ENCODE measurements around the gene DNAH9.

Gene DNAH9

GRCh38 chr17:11814655-11815262, 216.5 kb downstream of the DNAH9 start:
- no peak for TF ChIP-seq CTCF (IDR thresholded peaks at IDR 0.05; ENCODE audit: low read depth, low read length)
- DNase-seq (ENCODE audit: low read depth, low spot score): peak; percentile 1
- in situ Hi-C loops (cut with HindIII; ENCODE audit: low sequenced_read_pairs): no loop called here
- no peak overlapping the region for H3K4me3 ChIP-seq (ENCODE audit: low read depth, low read length)

GRCh38 chr17:11816409-11816808, 218.1 kb downstream of the DNAH9 start:
- TF ChIP-seq CTCF (IDR thresholded peaks at IDR 0.05; ENCODE audit: low read depth, low read length): no peak
- no peak for DNase-seq (ENCODE audit: low read depth, low spot score)
- in situ Hi-C loops (cut with HindIII; ENCODE audit: low sequenced_read_pairs): no loop called here
- no peak overlapping the region for H3K4me3 ChIP-seq (ENCODE audit: low read depth, low read length)

- no peak for TF ChIP-seq CTCF (IDR thresholded peaks at IDR 0.05; ENCODE audit: low read depth, low read length)
- in situ Hi-C loops (cut with HindIII; ENCODE audit: low sequenced_read_pairs): no loop called here
- no peak overlapping the region for H3K4me3 ChIP-seq (ENCODE audit: low read depth, low read length)
- no peak for DNase-seq (ENCODE audit: low read depth, low spot score)
Measured at GRCh38 chr17:11823862-11824261, 225.6 kb downstream of the DNAH9 start.

- in situ Hi-C loops (cut with HindIII; ENCODE audit: low sequenced_read_pairs): no loop called here
- H3K4me3 ChIP-seq (ENCODE audit: low read depth, low read length): no peak overlapping the region
- TF ChIP-seq CTCF (IDR thresholded peaks at IDR 0.05; ENCODE audit: low read depth, low read length): no peak
- no peak for DNase-seq (ENCODE audit: low read depth, low spot score)
Measured at GRCh38 chr17:11825572-11826209, 227.4 kb downstream of the DNAH9 start.

GRCh38 chr17:11832401-11833137, 234.3 kb downstream of the DNAH9 start:
- in situ Hi-C loops (cut with HindIII; ENCODE audit: low sequenced_read_pairs): no loop called here
- H3K4me3 ChIP-seq (ENCODE audit: low read depth, low read length): no peak overlapping the region
- TF ChIP-seq CTCF (IDR thresholded peaks at IDR 0.05; ENCODE audit: low read depth, low read length): no peak
- no peak for DNase-seq (ENCODE audit: low read depth, low spot score)

- in situ Hi-C loops (cut with HindIII; ENCODE audit: low sequenced_read_pairs): no loop called here
- H3K4me3 ChIP-seq (ENCODE audit: low read depth, low read length): no peak overlapping the region
- no peak for TF ChIP-seq CTCF (IDR thresholded peaks at IDR 0.05; ENCODE audit: low read depth, low read length)
- DNase-seq (ENCODE audit: low read depth, low spot score): no peak
Measured at GRCh38 chr17:11836508-11836907, 238.2 kb downstream of the DNAH9 start.
